ENCODE results near the gene ANGPTL7. TPM values are rescaled to one million over a fixed set of nuclear protein-coding genes. Genes with fewer than 3 reads are reported as not detected.

ANGPTL7 gene
- total and polyA plus RNA-seq, 2 of the 8 experiments (the other 6 are each of a cell fraction or from before 2014, with no cell fraction given): not detected

- no peak for TF ChIP-seq PHF8 (conservative IDR thresholded peaks at IDR 0.05; ENCODE audit: low read depth, low read length)
- no peak for TF ChIP-seq RNF2 (IDR thresholded peaks at IDR 0.05; ENCODE audit: borderline replicate concordance, low read depth, low read length, missing control alignments, poor library complexity, severe bottlenecking)
- no peak for TF ChIP-seq TAF7 (optimal IDR thresholded peaks at IDR 0.05; ENCODE audit: borderline replicate concordance, low read depth, low read length)
- no peak for TF ChIP-seq CTCF (IDR thresholded peaks at IDR 0.05; ENCODE audit: control extremely low read depth in 1 of 3, insufficient read depth in 1 of 3, low read depth in 1 of 3, low read length in 3 of 3)
Observed at GRCh38 chr1:11153184-11153583, 36.0 kb upstream of the ANGPTL7 start (continued).

Data from H1 (cell line).